Tibial nerve (tissue), 3 donors: ENCODE results near the gene DAG1.

Experiments used
- POLR2A ChIP-seq, 2 donors: fragments of 450-650 bp; IDR thresholded peaks; one replicate each; pipeline ENCODE4 v1.6.1; 2017; ENCODE audit warnings: antibody characterized with exemption in 2 of 2, mild to moderate bottlenecking in 2 of 2, moderate library complexity in 2 of 2
- TF ChIP-seq, protein P1 (sequence below), 5 experiments: fragments of 200-600 bp in 3 of 5; fragments of 450-650 bp in 2 of 5; sonication (generic) in 3 of 5; IDR thresholded peaks; one replicate each; pipeline ENCODE4 v1.5.1; 2016 to 2019; ENCODE audit warnings: antibody characterized with exemption in 5 of 5, mild to moderate bottlenecking in 3 of 5, moderate library complexity in 2 of 5

DNA sequence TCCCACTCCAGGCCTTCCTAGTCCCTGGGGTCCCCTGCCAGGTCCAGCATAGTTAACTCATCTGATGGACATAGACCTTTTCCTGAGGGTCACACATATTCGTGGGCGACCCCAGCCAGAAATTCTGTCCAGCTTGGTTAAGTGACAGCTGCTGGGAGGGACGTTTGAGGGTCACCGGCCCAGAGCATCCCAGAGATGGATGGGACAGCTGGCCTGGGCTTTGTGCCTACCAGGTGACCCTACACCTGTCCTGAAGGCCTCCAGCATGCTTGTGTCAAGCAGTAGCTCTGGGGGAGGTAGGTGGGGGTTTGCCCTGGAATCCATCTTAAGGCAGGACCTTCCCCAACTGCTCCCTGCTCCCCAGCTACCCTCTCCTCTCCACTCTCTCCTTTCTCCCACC lies 9.1 kb upstream of the DAG1 start:
- TF ChIP-seq, protein P1, sequence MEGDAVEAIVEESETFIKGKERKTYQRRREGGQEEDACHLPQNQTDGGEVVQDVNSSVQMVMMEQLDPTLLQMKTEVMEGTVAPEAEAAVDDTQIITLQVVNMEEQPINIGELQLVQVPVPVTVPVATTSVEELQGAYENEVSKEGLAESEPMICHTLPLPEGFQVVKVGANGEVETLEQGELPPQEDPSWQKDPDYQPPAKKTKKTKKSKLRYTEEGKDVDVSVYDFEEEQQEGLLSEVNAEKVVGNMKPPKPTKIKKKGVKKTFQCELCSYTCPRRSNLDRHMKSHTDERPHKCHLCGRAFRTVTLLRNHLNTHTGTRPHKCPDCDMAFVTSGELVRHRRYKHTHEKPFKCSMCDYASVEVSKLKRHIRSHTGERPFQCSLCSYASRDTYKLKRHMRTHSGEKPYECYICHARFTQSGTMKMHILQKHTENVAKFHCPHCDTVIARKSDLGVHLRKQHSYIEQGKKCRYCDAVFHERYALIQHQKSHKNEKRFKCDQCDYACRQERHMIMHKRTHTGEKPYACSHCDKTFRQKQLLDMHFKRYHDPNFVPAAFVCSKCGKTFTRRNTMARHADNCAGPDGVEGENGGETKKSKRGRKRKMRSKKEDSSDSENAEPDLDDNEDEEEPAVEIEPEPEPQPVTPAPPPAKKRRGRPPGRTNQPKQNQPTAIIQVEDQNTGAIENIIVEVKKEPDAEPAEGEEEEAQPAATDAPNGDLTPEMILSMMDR (IDR thresholded peaks at IDR 0.05): no peak
- no peak for TF ChIP-seq POLR2A (IDR thresholded peaks at IDR 0.05)
